Subcutaneous adipose tissue (tissue), 4 donors: ENCODE results near the gene DBX2. TPM values are rescaled to one million over a fixed set of nuclear protein-coding genes. Genes with fewer than 3 reads are reported as not detected.

Source experiments
- CTCF ChIP-seq: fragments of 450-650 bp; IDR thresholded peaks from one replicate; pipeline ENCODE4 v1.5.1; 2016; ENCODE audit warnings: low read depth, mild to moderate bottlenecking, control low read depth, antibody characterized with exemption, moderate library complexity
- total RNA-seq, 4 donors: library from RNA; depleted of rRNA; stranded (reverse); fragments of >200 nt; gene quantifications; one replicate each; pipeline ENCODE4 v1.1.0, GENCODE V29; 2016

Gene DBX2
- total RNA-seq, 4 donors from 2014 or later: 0.66 TPM; not detected in 3

- no peak for TF ChIP-seq CTCF
Observed at GRCh38 chr12:45039757-45040156, 11.1 kb downstream of the DBX2 start.

- TF ChIP-seq CTCF: no peak
Observed at GRCh38 chr12:45034861-45035265, 16.0 kb downstream of the DBX2 start.

GRCh38 chr12:45017916-45018315, 33.0 kb downstream of the DBX2 start:
- no peak for TF ChIP-seq CTCF

- TF ChIP-seq CTCF: no peak
Observed at GRCh38 chr12:45014396-45014795, 36.5 kb downstream of the DBX2 start.

- no peak for TF ChIP-seq CTCF
Observed at GRCh38 chr12:45012749-45013148, 38.1 kb downstream of the DBX2 start.

GRCh38 chr12:45010059-45010458, 40.8 kb downstream of the DBX2 start:
- TF ChIP-seq CTCF: no peak

- no peak for TF ChIP-seq CTCF
Observed at GRCh38 chr12:45008211-45008610, 42.7 kb downstream of the DBX2 start.

- TF ChIP-seq CTCF: no peak
Observed at GRCh38 chr12:44999355-44999754, 51.5 kb downstream of the DBX2 start.
